HG02610 (cell line): ENCODE measurements around the gene PIK3R5.
"Not testable (repeated sequence)": the region's sequence is repeated elsewhere in the genome, so short reads cannot be mapped to it uniquely, and the experiment has no call there.

Experiments
- ATAC-seq: cut with Tn5 transposase; IDR thresholded peaks from one replicate; pipeline ENCODE4 v1.9.1; 2021; ENCODE audit warnings: mild to moderate bottlenecking, moderate library complexity; ENCODE audit not compliant: unreplicated experiment

Gene PIK3R5

GRCh38 chr17:8885163-8885966 is 80.1 kb downstream of the PIK3R5 start:
- ATAC-seq: not testable (repeated sequence)

GRCh38 chr17:8884336-8884990 is 81.0 kb downstream of the PIK3R5 start:
- ATAC-seq: no peak

- no peak for ATAC-seq
These were observed 82.2 kb downstream of the PIK3R5 start for GRCh38 chr17:8883353-8883752.

- no peak for ATAC-seq
These were observed 83.9 kb downstream of the PIK3R5 start for GRCh38 chr17:8881606-8882005.

GRCh38 chr17:8880466-8880865 is 85.0 kb downstream of the PIK3R5 start:
- no peak for ATAC-seq

- ATAC-seq: no peak
These were observed 86.1 kb downstream of the PIK3R5 start for GRCh38 chr17:8879410-8879809.

- no peak for ATAC-seq
These were observed 87.5 kb downstream of the PIK3R5 start for GRCh38 chr17:8877984-8878383.

GRCh38 chr17:8875957-8876356 is 89.5 kb downstream of the PIK3R5 start:
- no peak for ATAC-seq

GRCh38 chr17:8875436-8875835 is 90.1 kb downstream of the PIK3R5 start:
- ATAC-seq: no peak

- ATAC-seq: no peak
These were observed 91.4 kb downstream of the PIK3R5 start for GRCh38 chr17:8873801-8874715.

GRCh38 chr17:8872705-8873435 is 92.6 kb downstream of the PIK3R5 start:
- no peak for ATAC-seq

GRCh38 chr17:8872036-8872704 is 93.3 kb downstream of the PIK3R5 start:
- ATAC-seq: no peak

- no peak for ATAC-seq
These were observed 94.4 kb downstream of the PIK3R5 start for GRCh38 chr17:8871081-8871581.

GRCh38 chr17:8870406-8871040 is 95.0 kb downstream of the PIK3R5 start:
- ATAC-seq: no peak

- peak; percentile 8 for ATAC-seq
These were observed 96.2 kb downstream of the PIK3R5 start for GRCh38 chr17:8869114-8869815.

- ATAC-seq: peak; percentile 74
These were observed 97.0 kb downstream of the PIK3R5 start for GRCh38 chr17:8868529-8868951.

GRCh38 chr17:8868092-8868491 is 97.4 kb downstream of the PIK3R5 start:
- no peak for ATAC-seq

GRCh38 chr17:8867361-8867981 is 98.0 kb downstream of the PIK3R5 start, which contains the start of gene PIK3R6:
TSS of gene PIK3R6 (minus strand) at chr17:8867674. CDS start at chr17:8849794, 17,880 bp downstream.
- peak; percentile 37 for ATAC-seq
